Right renal cortex interstitium (tissue), 3 donors: Measurements from ENCODE around the gene ZNF383. TPM values are rescaled to one million over a fixed set of nuclear protein-coding genes. Genes with fewer than 3 reads are reported as not detected.
"Not testable (repeated sequence)": the region's sequence is repeated elsewhere in the genome, so short reads cannot be mapped to it uniquely, and the experiment has no call there.

ENCODE experiments used
- DNase-seq, 3 donors: peaks; one replicate each; pipeline ENCODE4 v3.0.0-alpha.2; 2013; ENCODE audit warnings: low read depth in 3 of 3, low spot score in 2 of 3
- polyA plus RNA-seq, 3 donors: library from polyadenylated mRNA; unstranded; fragments of 120-200 nt; gene quantifications; one replicate each; pipeline ENCODE4 v1.2.1, GENCODE V29; 2013; ENCODE audit not compliant: insufficient read length in 3 of 3

Gene ZNF383
- polyA plus RNA-seq, result 10 to 100 TPM; 12.9 to 13.6 (median 13.5) TPM

GRCh38 chr19:37217775-37218591 is at the start of gene ZNF383:
ZNF383 (plus strand) TSS chr19:37218214; CDS start chr19:37230454, 12,240 bp downstream.
- DNase-seq, result peak; percentile 90 to 94 (median 92)

GRCh38 chr19:37172368-37173366 is 45.3 kb upstream of the ZNF383 start, which contains the start of gene ZNF585A:
ZNF585A (minus strand) TSS chr19:37172695; CDS start chr19:37169910, 2,785 bp downstream.
- peak; percentile 90 to 96 (median 93) for DNase-seq

GRCh38 chr19:37186071-37186470 is 31.9 kb upstream of the ZNF383 start:
- DNase-seq, result not testable (repeated sequence)

GRCh38 chr19:37195248-37195647 is 22.8 kb upstream of the ZNF383 start:
- not testable (repeated sequence) for DNase-seq

GRCh38 chr19:37197115-37197514 is 20.9 kb upstream of the ZNF383 start:
- not testable (repeated sequence) for DNase-seq

- DNase-seq, result no peak
Observed at GRCh38 chr19:37197768-37198167, 20.2 kb upstream of the ZNF383 start.

- DNase-seq, result no peak
Observed at GRCh38 chr19:37217480-37217774, 587 bp upstream of the ZNF383 start.

GRCh38 chr19:37218592-37218935 is 550 bp downstream of the ZNF383 start:
- no peak for DNase-seq

GRCh38 chr19:37220383-37220782 is 2.4 kb downstream of the ZNF383 start:
- no peak for DNase-seq

- no peak for DNase-seq
Observed at GRCh38 chr19:37221136-37221535, 3.1 kb downstream of the ZNF383 start.

- no peak for DNase-seq
Observed at GRCh38 chr19:37226248-37226647, 8.2 kb downstream of the ZNF383 start.

- peak in 1 of 3 donors; percentile 27 for DNase-seq
Observed at GRCh38 chr19:37227996-37228395, 10.0 kb downstream of the ZNF383 start.

- DNase-seq, result no peak
Observed at GRCh38 chr19:37243206-37243632, 25.2 kb downstream of the ZNF383 start.

GRCh38 chr19:37251308-37252229 is 33.6 kb downstream of the ZNF383 start:
- DNase-seq, result peak; percentile 72 to 93 (median 76)

- DNase-seq, result not testable (repeated sequence)
Observed at GRCh38 chr19:37263028-37263427, 45.0 kb downstream of the ZNF383 start.

- DNase-seq, result not testable (repeated sequence)
Observed at GRCh38 chr19:37267005-37267404, 49.0 kb downstream of the ZNF383 start.

- DNase-seq, result not testable (repeated sequence)
Observed at GRCh38 chr19:37267755-37268154, 49.7 kb downstream of the ZNF383 start.

GRCh38 chr19:37280656-37281055 is 62.6 kb downstream of the ZNF383 start:
- DNase-seq, result not testable (repeated sequence)

- not testable (repeated sequence) for DNase-seq
Observed at GRCh38 chr19:37284020-37284419, 66.0 kb downstream of the ZNF383 start.

GRCh38 chr19:37289229-37289628 is 71.2 kb downstream of the ZNF383 start:
- not testable (repeated sequence) for DNase-seq
